CD4-positive, alpha-beta memory T cell (primary cell): ENCODE data around the gene TTC33. TPM values are rescaled to one million over a fixed set of nuclear protein-coding genes. Genes with fewer than 3 reads are reported as not detected.

ENCODE experiments used
- CTCF ChIA-PET: fragments of 350-600 bp; sonication (Branson Sonifier 250); formaldehyde crosslinking; loops from one replicate; lab custom pipeline; 2021; ENCODE audit warnings: inconsistent platforms; ENCODE audit not compliant: partially characterized antibody; lab: Charles Lee
- POLR2A ChIA-PET: fragments of 350-600 bp; sonication (Branson Sonifier 250); formaldehyde crosslinking; loops from one replicate; lab custom pipeline; 2021; ENCODE audit not compliant: partially characterized antibody; lab: Charles Lee
- DNase-seq, 5 donors: peaks; one replicate each; pipeline versions ENCODE4 v3.0.0 to v3.0.0-alpha.2; 2020 to 2022; ENCODE audit warnings: mixed read lengths in 1 of 5
- H3K27ac ChIP-seq: one replicate; pipeline ENCODE4 v1.7.0; 2013; ENCODE audit warnings: low read depth, low read length
- H3K27me3 ChIP-seq: 2 replicates; pipeline ENCODE4 v1.7.0; 2013; ENCODE audit warnings: mild to moderate bottlenecking, low read length, moderate library complexity; ENCODE audit not compliant: insufficient read depth
- H3K36me3 ChIP-seq: 2 replicates; pipeline ENCODE4 v1.7.0; 2013; ENCODE audit warnings: mild to moderate bottlenecking, low read length, moderate library complexity; ENCODE audit not compliant: insufficient read depth
- H3K4me1 ChIP-seq: 2 replicates; pipeline ENCODE4 v1.7.0; 2013; ENCODE audit warnings: mild to moderate bottlenecking, low read length, moderate library complexity; ENCODE audit not compliant: insufficient read depth
- H3K4me3 ChIP-seq, 2 donors: one replicate each; pipeline ENCODE4 v1.7.0; 2013; ENCODE audit warnings: low read length in 2 of 2, mild to moderate bottlenecking in 1 of 2
- H3K9me3 ChIP-seq, 2 donors: one replicate each; pipeline ENCODE4 v1.7.0; 2013; ENCODE audit warnings: low read length in 2 of 2, control low read depth in 1 of 2; ENCODE audit not compliant: control insufficient read depth in 1 of 2
- H3K27ac Mint-ChIP-seq, 7 donors: one replicate each; pipeline ENCODE4 v1.8.0; 2020 to 2021; ENCODE audit warnings: mixed read lengths in 7 of 7, mild to moderate bottlenecking in 6 of 7, inconsistent platforms in 3 of 7, moderate library complexity in 3 of 7
- H3K27me3 Mint-ChIP-seq, 2 donors: one replicate each; pipeline ENCODE4 v1.8.0; 2020 to 2021; ENCODE audit warnings: mixed read lengths in 2 of 2
- H3K36me3 Mint-ChIP-seq, 2 donors: one replicate each; pipeline ENCODE4 v1.8.0; 2020 to 2021; ENCODE audit warnings: mixed read lengths in 2 of 2, inconsistent platforms in 1 of 2, mild to moderate bottlenecking in 1 of 2
- H3K4me1 Mint-ChIP-seq, 4 donors: one replicate each; pipeline ENCODE4 v1.8.0; 2020 to 2021; ENCODE audit warnings: mixed read lengths in 4 of 4, mild to moderate bottlenecking in 1 of 4
- H3K4me3 Mint-ChIP-seq, 8 donors: one replicate each; pipeline ENCODE4 v1.8.0; 2020 to 2021; ENCODE audit warnings: mixed read lengths in 8 of 8, mild to moderate bottlenecking in 7 of 8, moderate library complexity in 6 of 8, inconsistent platforms in 3 of 8
- H3K9me3 Mint-ChIP-seq, 8 donors: one replicate each; pipeline ENCODE4 v1.8.0; 2020 to 2021; ENCODE audit warnings: mixed read lengths in 8 of 8, mild to moderate bottlenecking in 5 of 8, inconsistent platforms in 3 of 8, moderate library complexity in 1 of 8
- intact Hi-C: fragments of 100-400 bp; cut with micrococcal nuclease; formaldehyde crosslinking; loops from one replicate; pipeline ENCODE4 v1.15.1; 2023
- polyA plus RNA-seq, 2 donors: library from polyadenylated mRNA; unstranded; fragments of 300-500 nt; fragmentation: Illumina TruSeq; gene quantifications; one replicate each; pipeline ENCODE4 v1.2.3, GENCODE V29; 2021
- total RNA-seq, 2 experiments: library from RNA; stranded (reverse); gene quantifications; one replicate each; pipeline ENCODE4 v1.2.3, GENCODE V29; 2021

TTC33 gene
- total and polyA plus RNA-seq, 4 experiments from 2014 or later, result 13.2 to 17.2 (median 15.7) TPM

DNA sequence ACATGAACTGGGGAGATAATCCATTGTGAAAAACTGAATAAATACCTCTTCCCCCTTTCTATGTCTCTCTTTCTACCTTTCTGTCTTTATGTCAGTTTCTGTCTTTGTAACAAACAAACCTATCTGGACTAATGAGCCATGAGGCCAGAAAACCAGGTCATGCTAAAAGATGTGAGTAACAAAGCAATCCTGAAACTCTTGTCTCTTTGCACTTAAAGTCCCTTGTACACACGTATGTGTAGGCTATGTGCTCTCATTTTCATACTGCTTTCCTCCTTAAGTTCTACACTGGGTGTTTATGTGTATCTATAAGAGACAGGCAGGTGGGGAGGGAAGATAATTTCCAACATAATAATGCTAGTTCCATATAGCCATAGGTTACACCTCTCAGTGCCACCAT, 199.9 kb downstream of the TTC33 start:
- Histone ChIP-seq H3K36me3 (no peaks in the 10 kb centered on the region), H3K9me3 (no peaks in the 10 kb centered on the region), H3K4me3 (no peak overlapping the region), H3K4me1 (no peaks in the 10 kb centered on the region), H3K27me3 (no peaks in the 10 kb centered on the region), H3K27ac (no peak overlapping the region)
- peaks cover 0 to 9% (median 4%) of the 10 kb centered on the region in 4 donors for H3K4me1 Mint-ChIP-seq
- H3K4me3 Mint-ChIP-seq, result no peak overlapping the region
- no peak overlapping the region for H3K27ac Mint-ChIP-seq
- ChIA-PET POLR2A (no interaction called here), CTCF (no interaction called here)
- H3K36me3 Mint-ChIP-seq, result no peaks in the 10 kb centered on the region
- H3K9me3 Mint-ChIP-seq, result peaks cover 0 to 4% (median under 1%) of the 10 kb centered on the region in 8 donors
- intact Hi-C loops, result no loop called here
- no peaks in the 10 kb centered on the region for H3K27me3 Mint-ChIP-seq
- no peak for DNase-seq

DNA sequence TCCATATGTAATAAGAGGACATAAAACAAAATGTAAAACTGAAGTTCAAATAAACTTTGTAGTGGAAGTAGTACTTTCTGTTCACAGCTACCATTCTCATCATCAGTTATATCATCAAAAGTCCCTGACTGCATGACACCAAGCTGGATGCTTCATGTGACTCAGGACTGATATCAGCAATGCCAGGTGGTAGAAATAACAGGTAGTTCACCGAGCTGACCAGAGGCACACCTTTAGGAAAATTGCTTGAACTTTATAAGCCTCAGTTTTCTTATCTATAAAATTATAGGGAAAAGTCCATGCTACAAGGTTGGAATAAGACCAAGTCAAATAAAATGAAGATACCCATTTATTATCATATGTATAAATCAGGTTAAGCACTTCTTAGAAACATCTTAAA, 200.9 kb downstream of the TTC33 start:
- Histone ChIP-seq H3K27me3 (no peaks in the 10 kb centered on the region), H3K9me3 (no peaks in the 10 kb centered on the region), H3K36me3 (no peaks in the 10 kb centered on the region), H3K27ac (no peak overlapping the region), H3K4me1 (no peaks in the 10 kb centered on the region), H3K4me3 (no peak overlapping the region)
- intact Hi-C loops, result no loop called here
- no peaks in the 10 kb centered on the region for H3K9me3 Mint-ChIP-seq
- no peak for DNase-seq
- peaks cover 3 to 9% (median 4%) of the 10 kb centered on the region in 4 donors for H3K4me1 Mint-ChIP-seq
- ChIA-PET POLR2A (no interaction called here), CTCF (interaction anchor here (1.2 kb wide), 1 partner anchor 124 kb away, joined by 3 read pairs; no protein-coding TSS in a partner anchor)
- no peaks in the 10 kb centered on the region for H3K27me3 Mint-ChIP-seq
- no peak overlapping the region for H3K4me3 Mint-ChIP-seq
- H3K36me3 Mint-ChIP-seq, result no peaks in the 10 kb centered on the region
- H3K27ac Mint-ChIP-seq, result no peak overlapping the region

DNA sequence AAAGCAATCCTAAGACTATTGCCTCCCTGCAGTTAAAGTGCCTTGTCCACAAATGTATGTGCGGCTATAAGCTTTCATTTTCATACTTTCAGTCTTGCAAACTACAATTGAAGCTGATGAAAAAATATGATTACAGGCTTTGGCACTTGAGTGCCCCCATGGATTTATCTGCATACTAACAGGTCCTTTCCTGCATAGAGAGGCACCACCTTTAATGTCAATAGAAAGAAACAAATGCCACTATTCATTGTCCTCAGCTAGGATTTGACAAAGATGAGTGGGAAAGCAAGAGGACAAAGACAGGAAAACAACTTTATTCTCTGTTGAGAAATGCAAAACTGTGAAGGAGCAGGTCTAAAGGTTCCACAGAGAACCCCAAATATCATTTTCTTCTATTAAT, 201.7 kb downstream of the TTC33 start:
- POLR2A ChIA-PET, result no interaction called here

DNA sequence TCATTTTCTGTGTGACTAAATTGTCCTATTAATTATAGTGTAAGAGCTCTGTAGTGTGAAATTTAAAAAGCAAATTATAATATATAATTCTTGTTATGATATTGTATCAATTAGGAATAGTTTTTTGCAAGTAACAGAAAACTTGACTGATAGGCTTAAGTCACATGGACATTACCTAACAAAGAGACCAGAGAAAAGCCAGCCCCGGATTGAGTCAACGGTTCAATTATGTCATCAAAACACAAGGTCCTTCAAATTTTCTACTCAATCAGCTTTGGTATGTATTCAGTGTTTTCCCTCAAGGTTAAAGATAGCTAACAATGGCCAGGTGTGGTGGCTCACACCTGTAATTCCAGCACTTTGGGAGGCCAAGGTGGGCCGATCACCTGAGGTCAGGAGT, 202.8 kb downstream of the TTC33 start:
- Mint-ChIP-seq H3K27ac (no peak overlapping the region), H3K4me3 (no peak overlapping the region), H3K36me3 (no peaks in the 10 kb centered on the region), H3K27me3 (no peaks in the 10 kb centered on the region), H3K4me1 (peaks cover 3 to 9% (median 4%) of the 10 kb centered on the region in 4 donors), H3K9me3 (no peaks in the 10 kb centered on the region)
- Histone ChIP-seq H3K9me3 (no peaks in the 10 kb centered on the region), H3K4me3 (no peak overlapping the region), H3K36me3 (no peaks in the 10 kb centered on the region), H3K27me3 (no peaks in the 10 kb centered on the region), H3K4me1 (no peaks in the 10 kb centered on the region), H3K27ac (no peak overlapping the region)
- ChIA-PET POLR2A (no interaction called here), CTCF (no interaction called here)
- DNase-seq, result no peak
- intact Hi-C loops, result no loop called here

More for the DNA sequence above, 201.7 kb downstream of the TTC33 start:
- no peaks in the 10 kb centered on the region for H3K27me3 Mint-ChIP-seq
- H3K36me3 Mint-ChIP-seq, result no peaks in the 10 kb centered on the region
- no peak overlapping the region for H3K27ac ChIP-seq
- no peaks in the 10 kb centered on the region for H3K9me3 ChIP-seq
- H3K4me1 Mint-ChIP-seq, result peaks cover 3 to 9% (median 4%) of the 10 kb centered on the region in 4 donors
- no peaks in the 10 kb centered on the region for H3K9me3 Mint-ChIP-seq
- intact Hi-C loops, result no loop called here
- CTCF ChIA-PET, result interaction anchor here (1.2 kb wide), 1 partner anchor 123 kb away, joined by 3 read pairs; no protein-coding TSS in a partner anchor
- no peak overlapping the region for H3K4me3 Mint-ChIP-seq
- H3K36me3 ChIP-seq, result no peaks in the 10 kb centered on the region
- H3K27ac Mint-ChIP-seq, result no peak overlapping the region
- no peaks in the 10 kb centered on the region for H3K27me3 ChIP-seq
- no peak for DNase-seq
- no peaks in the 10 kb centered on the region for H3K4me1 ChIP-seq
- H3K4me3 ChIP-seq, result no peak overlapping the region

DNA sequence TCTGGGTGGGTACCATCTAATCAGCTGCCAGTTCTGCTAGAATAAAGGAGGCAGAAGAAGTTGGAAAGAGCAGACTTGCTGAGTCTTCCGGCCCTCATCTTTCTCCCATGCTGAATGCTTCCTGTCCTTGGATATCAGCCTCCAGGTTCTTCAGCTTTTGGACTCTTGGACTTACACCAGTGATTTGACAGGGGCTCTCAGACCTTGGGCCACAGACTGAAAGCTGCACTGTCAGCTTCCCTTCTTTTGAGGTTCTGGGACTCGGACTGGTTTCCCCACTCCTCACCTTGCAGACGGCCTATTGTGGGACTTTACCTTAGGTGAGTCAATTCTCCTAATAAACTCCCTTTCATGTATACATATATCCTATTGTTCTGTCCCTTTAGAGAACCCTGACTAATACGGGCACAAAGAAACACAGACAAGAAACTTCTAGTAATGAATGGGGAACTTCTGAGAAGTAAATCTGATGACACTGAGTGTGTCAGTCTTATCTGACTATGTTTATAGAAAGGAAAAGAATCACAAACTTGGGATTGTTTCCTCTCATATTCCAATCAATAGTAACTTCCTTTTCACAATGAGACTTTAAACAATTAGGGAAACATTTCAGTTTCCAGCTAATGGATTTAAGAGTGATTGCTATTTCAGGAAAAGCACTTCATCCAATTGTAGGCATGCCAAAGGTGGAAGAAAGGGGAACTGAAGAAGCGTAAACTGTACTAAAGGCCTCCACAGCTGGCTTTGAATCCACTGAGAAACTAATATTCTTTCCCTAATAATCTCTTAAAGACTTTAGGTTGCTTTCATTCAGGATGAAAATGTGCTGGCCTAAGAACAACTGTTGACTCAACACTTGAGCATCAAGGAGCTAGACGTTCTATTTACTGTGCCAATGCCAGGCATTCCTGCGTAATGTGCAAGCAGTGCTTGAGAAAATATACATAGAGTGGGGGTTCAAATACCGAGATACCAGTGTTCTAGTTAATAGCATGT, 204.0 kb downstream of the TTC33 start:
- peak overlapping the region in 1 of 7 donors; percentile 29 for H3K27ac Mint-ChIP-seq

DNA sequence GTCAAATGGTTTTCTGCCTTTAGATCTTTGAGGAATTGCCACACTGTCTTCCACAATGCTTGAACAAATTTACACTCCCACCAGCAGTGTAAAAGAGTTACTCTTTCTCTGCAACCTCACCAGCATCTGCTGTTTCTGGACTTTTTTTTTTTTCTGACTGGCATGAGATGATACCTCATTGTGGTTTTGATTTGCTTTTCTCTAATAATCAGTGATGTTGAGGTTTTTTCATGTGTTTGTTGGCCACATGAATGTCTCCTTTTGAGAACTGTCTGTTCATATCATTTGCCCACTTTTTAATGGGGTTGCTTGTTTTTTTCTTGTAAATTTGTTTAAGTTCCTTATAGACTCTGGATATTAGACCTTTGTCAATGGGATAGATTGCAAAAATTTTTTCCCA, 205.3 kb downstream of the TTC33 start:
- CTCF ChIA-PET, result no interaction called here
- POLR2A ChIA-PET, result no interaction called here
- Mint-ChIP-seq H3K27me3 (no peaks in the 10 kb centered on the region), H3K4me3 (no peak overlapping the region), H3K4me1 (peaks cover 1 to 5% (median 4%) of the 10 kb centered on the region in 4 donors), H3K9me3 (peaks cover 0 to 3% (median 0%) of the 10 kb centered on the region in 8 donors), H3K36me3 (no peaks in the 10 kb centered on the region), H3K27ac (no peak overlapping the region)
- intact Hi-C loops, result no loop called here
- Histone ChIP-seq H3K4me3 (no peak overlapping the region), H3K27ac (no peak overlapping the region), H3K4me1 (no peaks in the 10 kb centered on the region), H3K36me3 (no peaks in the 10 kb centered on the region), H3K27me3 (no peaks in the 10 kb centered on the region), H3K9me3 (no peaks in the 10 kb centered on the region)
- no peak for DNase-seq

More for the DNA sequence above, 204.0 kb downstream of the TTC33 start:
- Histone ChIP-seq H3K36me3 (no peaks in the 10 kb centered on the region), H3K9me3 (no peaks in the 10 kb centered on the region), H3K27me3 (no peaks in the 10 kb centered on the region), H3K4me1 (no peaks in the 10 kb centered on the region), H3K27ac (no peak overlapping the region), H3K4me3 (no peak overlapping the region)
- ChIA-PET CTCF (no interaction called here), POLR2A (no interaction called here)
- Mint-ChIP-seq H3K9me3 (peaks cover 0 to 3% (median 0%) of the 10 kb centered on the region in 8 donors), H3K27me3 (no peaks in the 10 kb centered on the region), H3K4me3 (no peak overlapping the region), H3K36me3 (no peaks in the 10 kb centered on the region), H3K4me1 (peaks cover 3 to 9% (median 4%) of the 10 kb centered on the region in 4 donors)
- no peak for DNase-seq
- intact Hi-C loops, result no loop called here

DNA sequence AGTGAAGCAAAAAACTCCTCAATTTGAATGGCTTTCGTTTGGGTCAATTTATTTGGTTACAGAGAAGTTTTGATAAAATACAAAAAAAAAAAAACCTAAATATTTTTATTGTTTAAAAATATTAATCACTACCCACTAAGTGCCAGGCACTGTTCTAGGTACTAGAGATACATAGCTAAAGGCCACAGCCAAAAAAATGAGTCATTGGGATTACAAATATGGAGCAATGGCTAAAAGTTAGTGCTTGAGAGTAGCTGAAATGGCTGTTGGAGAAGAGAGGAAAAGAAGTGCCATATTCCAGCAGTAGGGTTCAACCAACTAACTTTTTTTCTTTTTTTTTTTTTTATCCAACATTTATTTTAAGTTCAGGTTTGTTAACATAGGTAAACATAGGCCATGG, 206.1 kb downstream of the TTC33 start:
- Histone ChIP-seq H3K9me3 (no peaks in the 10 kb centered on the region), H3K27ac (no peak overlapping the region), H3K36me3 (no peaks in the 10 kb centered on the region), H3K4me3 (no peak overlapping the region), H3K27me3 (no peaks in the 10 kb centered on the region), H3K4me1 (no peaks in the 10 kb centered on the region)
- DNase-seq, result no peak
- Mint-ChIP-seq H3K4me1 (peaks cover 1 to 5% (median 4%) of the 10 kb centered on the region in 4 donors), H3K4me3 (no peak overlapping the region), H3K36me3 (no peaks in the 10 kb centered on the region), H3K27ac (no peak overlapping the region), H3K9me3 (peaks cover 0 to 3% (median 0%) of the 10 kb centered on the region in 8 donors), H3K27me3 (no peaks in the 10 kb centered on the region)
- ChIA-PET CTCF (no interaction called here), POLR2A (no interaction called here)
- intact Hi-C loops, result no loop called here
